ENCODE measurements around the gene MRPL44. TPM values are rescaled to one million over a fixed set of nuclear protein-coding genes. Genes with fewer than 3 reads are reported as not detected.

Gene MRPL44
- polyA plus RNA-seq, 1 experiment = 12.8 TPM

GRCh38 chr2:223922308-223922707 is 35.0 kb upstream of the MRPL44 start:
- DNase-seq (ENCODE audit: low read depth) = no peak
- H3K4me3 ChIP-seq (ENCODE audit: low read depth, low read length) = no peak overlapping the region
- H3K27me3 ChIP-seq (ENCODE audit: control insufficient read depth, insufficient read depth, low read length) = no peaks in the 10 kb centered on the region
- H3K36me3 ChIP-seq (ENCODE audit: control insufficient read depth, insufficient read depth, low read length) = no peaks in the 10 kb centered on the region
- ChIA-PET POLR2A (no interaction called here), CTCF (interaction anchor here (0.7 kb wide), 1 partner anchor 11 kb away, joined by 3 read pairs; no protein-coding TSS in a partner anchor)
- TF ChIP-seq CTCF (IDR thresholded peaks at IDR 0.05; ENCODE audit: insufficient read depth, low read depth, low read length) = no peak

- ChIA-PET CTCF (interaction anchor here (1.6 kb wide), 1 partner anchor 15 kb away, joined by 3 read pairs; no protein-coding TSS in a partner anchor), POLR2A (no interaction called here)
- Histone ChIP-seq H3K4me3 (ENCODE audit: low read depth, low read length) (no peak overlapping the region), H3K36me3 (ENCODE audit: control insufficient read depth, insufficient read depth, low read length) (no peaks in the 10 kb centered on the region), H3K27me3 (ENCODE audit: control insufficient read depth, insufficient read depth, low read length) (no peaks in the 10 kb centered on the region)
- TF ChIP-seq CTCF (IDR thresholded peaks at IDR 0.05; ENCODE audit: insufficient read depth, low read depth, low read length) = no peak
- DNase-seq (ENCODE audit: low read depth) = no peak
Measured at GRCh38 chr2:223923976-223924375, 33.3 kb upstream of the MRPL44 start.

- H3K27me3 ChIP-seq (ENCODE audit: control insufficient read depth, insufficient read depth, low read length) = no peaks in the 10 kb centered on the region
- no peak overlapping the region for H3K4me3 ChIP-seq (ENCODE audit: low read depth, low read length)
- no peaks in the 10 kb centered on the region for H3K36me3 ChIP-seq (ENCODE audit: control insufficient read depth, insufficient read depth, low read length)
- CTCF ChIA-PET = no interaction called here
- TF ChIP-seq CTCF (IDR thresholded peaks at IDR 0.05; ENCODE audit: insufficient read depth, low read depth, low read length) = no peak
- POLR2A ChIA-PET = interaction anchor here (0.5 kb wide), 1 partner anchor 871 kb away, joined by 3 read pairs; no protein-coding TSS in a partner anchor
- DNase-seq (ENCODE audit: low read depth) = no peak
Measured at GRCh38 chr2:223925106-223925505, 32.2 kb upstream of the MRPL44 start.

- Histone ChIP-seq H3K4me3 (ENCODE audit: low read depth, low read length) (no peak overlapping the region), H3K27me3 (ENCODE audit: control insufficient read depth, insufficient read depth, low read length) (no peaks in the 10 kb centered on the region), H3K36me3 (ENCODE audit: control insufficient read depth, insufficient read depth, low read length) (no peaks in the 10 kb centered on the region)
- DNase-seq (ENCODE audit: low read depth) = no peak
- TF ChIP-seq CTCF (IDR thresholded peaks at IDR 0.05; ENCODE audit: insufficient read depth, low read depth, low read length) = no peak
- ChIA-PET POLR2A (no interaction called here), CTCF (no interaction called here)
Measured at GRCh38 chr2:223928113-223929006, 28.9 kb upstream of the MRPL44 start.

GRCh38 chr2:223929571-223930102 is 27.6 kb upstream of the MRPL44 start:
- no peak overlapping the region for H3K4me3 ChIP-seq (ENCODE audit: low read depth, low read length)
- CTCF ChIA-PET = no interaction called here
- no peak for DNase-seq (ENCODE audit: low read depth)

More at GRCh38 chr2:223929571-223930102, 27.6 kb upstream of the MRPL44 start:
- POLR2A ChIA-PET = no interaction called here
- no peaks in the 10 kb centered on the region for H3K27me3 ChIP-seq (ENCODE audit: control insufficient read depth, insufficient read depth, low read length)
- TF ChIP-seq CTCF (IDR thresholded peaks at IDR 0.05; ENCODE audit: insufficient read depth, low read depth, low read length) = no peak
- H3K36me3 ChIP-seq (ENCODE audit: control insufficient read depth, insufficient read depth, low read length) = no peaks in the 10 kb centered on the region

Data from BJ (cell line).